Globus pallidus (tissue), 1 donor: ENCODE results near the gene FOXO1.

Experiments used
- DNase-seq: peaks from one replicate; pipeline ENCODE4 v3.0.0-alpha.2; 2015; ENCODE audit warnings: low spot score

Gene FOXO1

GRCh38 chr13:40635315-40635995 lies 31.0 kb downstream of the FOXO1 start:
- no peak for DNase-seq

GRCh38 chr13:40632915-40633314 lies 33.5 kb downstream of the FOXO1 start:
- DNase-seq, result no peak

GRCh38 chr13:40631605-40632004 lies 34.8 kb downstream of the FOXO1 start:
- no peak for DNase-seq

GRCh38 chr13:40629678-40630384 lies 36.6 kb downstream of the FOXO1 start:
- DNase-seq, result peak; percentile 51

- DNase-seq, result no peak
Observed at GRCh38 chr13:40626977-40627376, 39.5 kb downstream of the FOXO1 start.

GRCh38 chr13:40626561-40626960 lies 39.9 kb downstream of the FOXO1 start:
- DNase-seq, result peak; percentile 35

GRCh38 chr13:40624986-40625385 lies 41.5 kb downstream of the FOXO1 start:
- no peak for DNase-seq

- DNase-seq, result no peak
Observed at GRCh38 chr13:40624383-40624782, 42.1 kb downstream of the FOXO1 start.

- DNase-seq, result no peak
Observed at GRCh38 chr13:40622761-40623160, 43.7 kb downstream of the FOXO1 start.

GRCh38 chr13:40622246-40622645 lies 44.2 kb downstream of the FOXO1 start:
- DNase-seq, result no peak

- DNase-seq, result no peak
Observed at GRCh38 chr13:40619479-40619814, 47.0 kb downstream of the FOXO1 start.

- no peak for DNase-seq
Observed at GRCh38 chr13:40618581-40619478, 47.6 kb downstream of the FOXO1 start.

GRCh38 chr13:40617801-40618356 lies 48.6 kb downstream of the FOXO1 start:
- no peak for DNase-seq

- DNase-seq, result no peak
Observed at GRCh38 chr13:40615619-40616018, 50.8 kb downstream of the FOXO1 start.

- DNase-seq, result peak; percentile 32
Observed at GRCh38 chr13:40613914-40614313, 52.5 kb downstream of the FOXO1 start.

GRCh38 chr13:40613192-40613818 lies 53.1 kb downstream of the FOXO1 start:
- DNase-seq, result peak; percentile 41

GRCh38 chr13:40612041-40612440 lies 54.4 kb downstream of the FOXO1 start:
- DNase-seq, result no peak

GRCh38 chr13:40611635-40612034 lies 54.8 kb downstream of the FOXO1 start:
- no peak for DNase-seq

- DNase-seq, result no peak
Observed at GRCh38 chr13:40611004-40611403, 55.4 kb downstream of the FOXO1 start.

GRCh38 chr13:40609972-40610726 lies 56.3 kb downstream of the FOXO1 start:
- no peak for DNase-seq

GRCh38 chr13:40608308-40608707 lies 58.1 kb downstream of the FOXO1 start:
- no peak for DNase-seq
